CD4-positive, alpha-beta memory T cell (primary cell): ENCODE data around the gene MYH13. TPM values are rescaled to one million over a fixed set of nuclear protein-coding genes. Genes with fewer than 3 reads are reported as not detected.

Experiments used
- CTCF ChIA-PET: fragments of 350-600 bp; sonication (Branson Sonifier 250); formaldehyde crosslinking; loops from one replicate; lab custom pipeline; 2021; ENCODE audit warnings: inconsistent platforms; ENCODE audit not compliant: partially characterized antibody; lab: Charles Lee
- POLR2A ChIA-PET: fragments of 350-600 bp; sonication (Branson Sonifier 250); formaldehyde crosslinking; loops from one replicate; lab custom pipeline; 2021; ENCODE audit not compliant: partially characterized antibody; lab: Charles Lee
- DNase-seq, 5 donors: peaks; one replicate each; pipeline versions ENCODE4 v3.0.0 to v3.0.0-alpha.2; 2020 to 2022; ENCODE audit warnings: mixed read lengths in 1 of 5
- H3K27ac ChIP-seq: one replicate; pipeline ENCODE4 v1.7.0; 2013; ENCODE audit warnings: low read depth, low read length
- H3K27me3 ChIP-seq: 2 replicates; pipeline ENCODE4 v1.7.0; 2013; ENCODE audit warnings: mild to moderate bottlenecking, low read length, moderate library complexity; ENCODE audit not compliant: insufficient read depth
- H3K36me3 ChIP-seq: 2 replicates; pipeline ENCODE4 v1.7.0; 2013; ENCODE audit warnings: mild to moderate bottlenecking, low read length, moderate library complexity; ENCODE audit not compliant: insufficient read depth
- H3K4me1 ChIP-seq: 2 replicates; pipeline ENCODE4 v1.7.0; 2013; ENCODE audit warnings: mild to moderate bottlenecking, low read length, moderate library complexity; ENCODE audit not compliant: insufficient read depth
- H3K4me3 ChIP-seq, 2 donors: one replicate each; pipeline ENCODE4 v1.7.0; 2013; ENCODE audit warnings: low read length in 2 of 2, mild to moderate bottlenecking in 1 of 2
- H3K9me3 ChIP-seq, 2 donors: one replicate each; pipeline ENCODE4 v1.7.0; 2013; ENCODE audit warnings: low read length in 2 of 2, control low read depth in 1 of 2; ENCODE audit not compliant: control insufficient read depth in 1 of 2
- H3K27ac Mint-ChIP-seq, 7 donors: one replicate each; pipeline ENCODE4 v1.8.0; 2020 to 2021; ENCODE audit warnings: mixed read lengths in 7 of 7, mild to moderate bottlenecking in 6 of 7, inconsistent platforms in 3 of 7, moderate library complexity in 3 of 7
- H3K27me3 Mint-ChIP-seq, 2 donors: one replicate each; pipeline ENCODE4 v1.8.0; 2020 to 2021; ENCODE audit warnings: mixed read lengths in 2 of 2
- H3K36me3 Mint-ChIP-seq, 2 donors: one replicate each; pipeline ENCODE4 v1.8.0; 2020 to 2021; ENCODE audit warnings: mixed read lengths in 2 of 2, inconsistent platforms in 1 of 2, mild to moderate bottlenecking in 1 of 2
- H3K4me1 Mint-ChIP-seq, 4 donors: one replicate each; pipeline ENCODE4 v1.8.0; 2020 to 2021; ENCODE audit warnings: mixed read lengths in 4 of 4, mild to moderate bottlenecking in 1 of 4
- H3K4me3 Mint-ChIP-seq, 8 donors: one replicate each; pipeline ENCODE4 v1.8.0; 2020 to 2021; ENCODE audit warnings: mixed read lengths in 8 of 8, mild to moderate bottlenecking in 7 of 8, moderate library complexity in 6 of 8, inconsistent platforms in 3 of 8
- H3K9me3 Mint-ChIP-seq, 8 donors: one replicate each; pipeline ENCODE4 v1.8.0; 2020 to 2021; ENCODE audit warnings: mixed read lengths in 8 of 8, mild to moderate bottlenecking in 5 of 8, inconsistent platforms in 3 of 8, moderate library complexity in 1 of 8
- intact Hi-C: fragments of 100-400 bp; cut with micrococcal nuclease; formaldehyde crosslinking; loops from one replicate; pipeline ENCODE4 v1.15.1; 2023
- polyA plus RNA-seq, 2 donors: library from polyadenylated mRNA; unstranded; fragments of 300-500 nt; fragmentation: Illumina TruSeq; gene quantifications; one replicate each; pipeline ENCODE4 v1.2.3, GENCODE V29; 2021
- total RNA-seq, 2 experiments: library from RNA; stranded (reverse); gene quantifications; one replicate each; pipeline ENCODE4 v1.2.3, GENCODE V29; 2021

Gene MYH13
- total and polyA plus RNA-seq, 4 experiments from 2014 or later, result not detected

DNA sequence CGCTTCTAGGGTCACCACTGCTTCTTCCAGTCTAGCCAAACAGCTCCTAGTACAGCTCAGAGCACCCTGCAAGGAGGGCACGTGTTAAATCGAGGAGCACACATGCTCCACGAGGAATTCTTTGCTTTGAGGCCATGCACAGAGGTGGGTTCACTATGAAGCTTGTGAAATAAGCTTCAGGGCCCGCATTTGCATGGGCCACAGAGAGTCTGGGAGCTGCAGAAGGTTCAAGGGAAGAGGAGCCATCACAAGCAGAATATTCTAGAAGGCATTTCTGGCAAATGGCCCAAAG lies 55.3 kb downstream of the MYH13 start:
- POLR2A ChIA-PET, result no interaction called here
- Histone ChIP-seq H3K36me3 (no peaks in the 10 kb centered on the region), H3K9me3 (no peaks in the 10 kb centered on the region), H3K27ac (no peak overlapping the region), H3K4me1 (no peaks in the 10 kb centered on the region), H3K27me3 (no peaks in the 10 kb centered on the region), H3K4me3 (no peak overlapping the region)
- Mint-ChIP-seq H3K27me3 (peaks cover 3 to 10% of the 10 kb centered on the region in 2 donors), H3K27ac (no peak overlapping the region), H3K36me3 (no peaks in the 10 kb centered on the region), H3K4me3 (no peak overlapping the region), H3K4me1 (peaks cover 7 to 9% (median 8%) of the 10 kb centered on the region in 4 donors), H3K9me3 (peaks cover 0 to 3% (median 0%) of the 10 kb centered on the region in 8 donors)
- DNase-seq, result no peak
- intact Hi-C loops, result no loop called here
- CTCF ChIA-PET, result interaction anchor here (1.3 kb wide), 1 partner anchor 300 kb away, joined by 4 read pairs; no protein-coding TSS in a partner anchor

DNA sequence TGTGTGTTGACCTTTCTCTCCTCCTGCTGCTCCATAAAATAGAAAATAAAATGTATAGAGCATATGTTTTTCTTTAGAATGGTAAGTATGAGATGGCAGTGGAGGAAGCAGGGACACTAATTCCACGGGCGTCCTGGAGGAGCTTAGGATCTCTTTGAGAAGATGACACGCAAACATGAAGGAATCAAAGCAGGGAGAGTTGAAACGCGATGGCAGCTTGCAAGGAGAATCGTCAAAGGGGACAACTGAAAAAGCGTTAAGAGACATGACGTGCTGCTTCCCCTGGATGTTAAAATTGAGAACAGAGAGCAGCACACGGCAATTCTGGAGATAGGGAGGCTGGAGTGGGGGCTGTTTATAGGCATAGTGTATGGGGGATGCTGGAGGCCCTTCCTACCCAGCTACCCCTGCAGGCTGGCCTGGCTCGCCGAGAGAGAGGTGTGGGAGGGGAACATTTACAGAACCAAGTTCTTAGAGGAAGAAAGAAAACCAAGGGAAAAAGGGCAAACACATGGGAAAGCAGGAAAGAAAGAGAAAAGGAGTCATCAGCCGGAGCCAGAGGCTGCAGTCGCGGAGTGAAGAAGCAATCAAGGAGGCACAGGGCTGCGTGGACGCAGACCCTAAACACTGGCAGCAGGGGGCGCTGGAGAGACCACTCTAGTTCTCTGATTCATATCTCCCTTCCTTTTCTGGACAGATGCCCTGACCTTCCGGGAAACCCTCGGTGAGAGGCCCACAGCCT lies 55.8 kb downstream of the MYH13 start:
- peak overlapping the region in 1 of 7 donors; percentile 15 for H3K27ac Mint-ChIP-seq
- Histone ChIP-seq H3K9me3 (no peaks in the 10 kb centered on the region), H3K27me3 (no peaks in the 10 kb centered on the region), H3K4me1 (no peaks in the 10 kb centered on the region), H3K4me3 (no peak overlapping the region), H3K27ac (no peak overlapping the region), H3K36me3 (no peaks in the 10 kb centered on the region)
- ChIA-PET CTCF (interaction anchor here (0.7 to 1.3 kb wide), 3 partner anchors 9 to 301 kb away, joined by 3 to 4 read pairs (median 3); no protein-coding TSS in a partner anchor), POLR2A (no interaction called here)
- intact Hi-C loops, result no loop called here
- no peaks in the 10 kb centered on the region for H3K36me3 Mint-ChIP-seq
- H3K9me3 Mint-ChIP-seq, result peaks cover 0 to 3% (median 0%) of the 10 kb centered on the region in 8 donors
- peaks cover 7 to 9% (median 8%) of the 10 kb centered on the region in 4 donors for H3K4me1 Mint-ChIP-seq
- H3K4me3 Mint-ChIP-seq, result no peak overlapping the region
- peaks cover 3 to 10% of the 10 kb centered on the region in 2 donors for H3K27me3 Mint-ChIP-seq
- peak in 1 of 5 donors; percentile 4 for DNase-seq

DNA sequence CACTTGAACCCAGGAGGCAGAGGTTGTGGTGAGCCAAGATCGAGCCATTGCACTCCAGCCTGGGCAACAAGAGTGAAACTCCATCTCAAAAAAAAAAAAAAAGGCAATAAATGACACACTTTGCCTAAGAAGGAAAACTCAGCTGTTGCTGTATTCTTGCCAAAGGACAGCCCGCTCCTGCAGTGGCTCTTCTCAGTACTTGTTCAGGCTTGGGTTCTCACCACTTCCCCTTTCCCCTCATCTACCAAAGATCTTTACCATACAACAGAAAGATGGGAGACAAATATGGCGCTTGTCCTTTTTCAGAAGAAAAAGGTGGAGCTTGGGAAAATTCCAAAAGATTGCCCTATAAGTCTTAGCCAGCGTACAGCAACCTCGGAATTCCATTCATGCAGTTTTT lies 58.5 kb downstream of the MYH13 start:
- POLR2A ChIA-PET, result no interaction called here
- no peak overlapping the region for H3K27ac Mint-ChIP-seq

DNA sequence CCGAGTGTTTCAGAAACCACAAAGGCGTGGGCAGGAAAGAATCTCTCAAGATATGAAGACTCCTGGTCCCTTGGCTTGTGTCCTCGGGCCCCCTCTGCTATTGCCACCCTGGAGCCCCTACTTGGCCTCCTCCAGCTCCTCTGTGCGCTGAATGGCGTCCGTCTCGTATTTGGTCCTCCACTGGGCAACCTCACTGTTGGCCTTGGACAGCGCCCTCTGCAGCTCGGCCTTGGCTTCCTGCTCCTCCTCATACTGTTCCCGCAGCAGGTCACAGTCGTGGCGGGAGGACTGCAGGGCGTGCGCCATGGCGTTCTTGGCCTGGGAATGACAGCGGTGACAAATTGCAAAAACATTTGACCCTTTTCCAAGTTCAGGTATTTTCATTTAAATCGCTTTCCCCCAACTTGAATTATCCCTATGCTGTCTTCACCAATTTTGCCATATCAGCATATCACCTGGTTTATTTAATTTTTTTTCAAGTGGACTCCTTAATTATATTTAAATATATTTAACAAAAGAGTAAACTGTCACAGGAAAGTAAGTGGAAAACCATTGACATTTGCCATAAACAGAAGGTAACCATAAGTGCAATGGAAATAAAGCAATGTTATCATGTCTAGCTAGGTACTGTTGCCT lies 59.7 kb downstream of the MYH13 start:
- peaks cover 0 to 3% of the 10 kb centered on the region in 2 donors for H3K36me3 Mint-ChIP-seq
- peaks cover 0 to 1% (median 0%) of the 10 kb centered on the region in 8 donors for H3K9me3 Mint-ChIP-seq
- Histone ChIP-seq H3K27me3 (no peaks in the 10 kb centered on the region), H3K4me3 (no peak overlapping the region), H3K36me3 (no peaks in the 10 kb centered on the region), H3K27ac (no peak overlapping the region), H3K4me1 (no peaks in the 10 kb centered on the region), H3K9me3 (no peaks in the 10 kb centered on the region)
- DNase-seq, result no peak
- ChIA-PET POLR2A (no interaction called here), CTCF (interaction anchor here (0.9 to 2.1 kb wide), 2 partner anchors 15 kb away, joined by 3 to 4 read pairs; no protein-coding TSS in a partner anchor)
- H3K27me3 Mint-ChIP-seq, result peaks cover 3 to 12% of the 10 kb centered on the region in 2 donors
- intact Hi-C loops, result no loop called here
- H3K4me3 Mint-ChIP-seq, result no peak overlapping the region
- H3K27ac Mint-ChIP-seq, result no peak overlapping the region
- H3K4me1 Mint-ChIP-seq, result peaks cover 0 to 1% (median 0%) of the 10 kb centered on the region in 4 donors

More for the DNA sequence above, 58.5 kb downstream of the MYH13 start:
- H3K9me3 Mint-ChIP-seq, result peaks cover 0 to 3% (median 0%) of the 10 kb centered on the region in 8 donors
- H3K4me3 Mint-ChIP-seq, result no peak overlapping the region
- peaks cover 3 to 12% of the 10 kb centered on the region in 2 donors for H3K27me3 Mint-ChIP-seq
- intact Hi-C loops, result no loop called here
- H3K36me3 Mint-ChIP-seq, result peaks cover 0 to 3% of the 10 kb centered on the region in 2 donors
- Histone ChIP-seq H3K4me1 (no peaks in the 10 kb centered on the region), H3K4me3 (no peak overlapping the region), H3K27me3 (no peaks in the 10 kb centered on the region), H3K9me3 (no peaks in the 10 kb centered on the region), H3K27ac (no peak overlapping the region), H3K36me3 (no peaks in the 10 kb centered on the region)
- CTCF ChIA-PET, result interaction anchor here (0.7 to 2.1 kb wide), 2 partner anchors 11 to 14 kb away, joined by 3 to 4 read pairs; no protein-coding TSS in a partner anchor
- no peak for DNase-seq
- H3K4me1 Mint-ChIP-seq, result peaks cover 0 to 1% (median 0%) of the 10 kb centered on the region in 4 donors

DNA sequence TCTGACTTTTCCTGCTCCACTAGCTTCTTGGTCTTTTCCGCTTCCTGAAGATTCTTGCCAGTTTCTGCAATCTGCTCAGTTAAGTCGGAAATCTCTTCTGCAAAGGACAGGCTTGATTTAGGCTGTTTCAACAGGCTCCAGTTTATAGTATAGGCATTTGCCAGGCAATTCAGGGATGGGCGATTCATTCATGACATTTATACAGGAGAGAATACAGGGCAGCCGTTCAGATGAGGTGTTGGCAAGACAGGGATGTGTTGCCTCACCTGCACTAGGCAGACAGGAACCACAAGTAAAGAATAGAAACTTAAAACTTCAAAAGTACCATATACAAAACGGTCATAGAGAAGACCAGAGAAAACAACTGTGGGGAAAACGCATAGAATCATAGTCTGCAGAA lies 61.7 kb downstream of the MYH13 start:
- Histone ChIP-seq H3K4me1 (no peaks in the 10 kb centered on the region), H3K9me3 (no peaks in the 10 kb centered on the region), H3K27me3 (no peaks in the 10 kb centered on the region), H3K27ac (no peak overlapping the region), H3K36me3 (no peaks in the 10 kb centered on the region), H3K4me3 (no peak overlapping the region)
- no peak for DNase-seq
- intact Hi-C loops, result no loop called here
- no peak overlapping the region for H3K4me3 Mint-ChIP-seq
- H3K4me1 Mint-ChIP-seq, result no peaks in the 10 kb centered on the region
- peaks cover 0 to 3% of the 10 kb centered on the region in 2 donors for H3K36me3 Mint-ChIP-seq
- no peaks in the 10 kb centered on the region for H3K9me3 Mint-ChIP-seq
- ChIA-PET CTCF (interaction anchor here (1.0 kb wide), 1 partner anchor 13 kb away, joined by 3 read pairs; no protein-coding TSS in a partner anchor), POLR2A (no interaction called here)
- H3K27me3 Mint-ChIP-seq, result peaks cover 3 to 8% of the 10 kb centered on the region in 2 donors
- H3K27ac Mint-ChIP-seq, result no peak overlapping the region

DNA sequence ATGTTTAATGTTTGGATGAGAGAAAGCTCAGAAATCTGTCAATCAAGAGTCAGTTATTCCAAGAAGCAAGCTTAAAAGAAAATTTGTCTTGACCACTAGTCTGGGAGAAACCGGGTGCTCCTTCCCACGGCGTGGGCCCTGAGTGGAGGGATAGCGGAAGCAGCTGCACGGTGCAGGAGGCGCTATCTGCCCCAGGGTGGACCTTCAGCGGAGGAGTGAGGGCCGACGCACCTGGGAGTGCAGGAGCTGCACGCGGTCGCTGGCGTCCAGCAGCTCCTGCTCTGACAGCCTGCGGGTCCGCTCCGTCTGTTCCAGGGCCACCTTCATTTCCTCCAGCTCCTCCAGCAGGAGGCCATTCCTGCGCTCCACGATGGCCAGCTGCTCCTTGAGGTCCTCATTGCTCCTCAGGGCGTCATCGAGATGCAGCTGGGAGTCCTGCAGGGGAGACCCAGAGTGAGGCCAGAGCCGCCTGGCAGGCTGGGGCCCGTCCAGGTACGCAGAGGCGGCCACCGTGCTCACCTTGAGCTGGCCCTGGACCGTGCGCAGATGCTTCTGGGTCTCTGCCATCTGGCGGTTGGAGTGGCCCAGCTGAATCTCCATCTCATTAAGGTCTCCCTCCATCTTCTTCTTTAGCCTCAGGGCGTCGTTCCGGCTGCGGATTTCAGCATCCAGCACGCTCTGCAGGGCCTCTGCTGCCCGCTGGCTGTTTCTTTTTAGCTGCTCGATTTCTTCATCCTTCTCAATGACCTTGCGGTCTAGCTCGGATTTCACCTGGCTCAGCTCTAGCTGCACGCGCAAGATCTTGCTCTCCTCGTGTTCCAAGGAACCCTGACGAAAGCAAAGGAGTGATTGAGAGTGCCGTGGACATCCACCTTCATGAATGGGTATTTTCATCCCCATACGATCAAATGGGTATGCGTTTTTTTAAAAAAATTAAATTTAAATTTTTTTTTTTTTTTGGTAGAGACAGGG lies 63.5 kb downstream of the MYH13 start:
- POLR2A ChIA-PET, result no interaction called here

More for the DNA sequence above, 63.5 kb downstream of the MYH13 start:
- Histone ChIP-seq H3K27me3 (no peaks in the 10 kb centered on the region), H3K9me3 (no peaks in the 10 kb centered on the region), H3K36me3 (no peaks in the 10 kb centered on the region), H3K4me1 (no peaks in the 10 kb centered on the region), H3K27ac (no peak overlapping the region), H3K4me3 (no peak overlapping the region)
- Mint-ChIP-seq H3K36me3 (peaks cover 0 to 3% of the 10 kb centered on the region in 2 donors), H3K4me3 (no peak overlapping the region), H3K4me1 (no peaks in the 10 kb centered on the region), H3K9me3 (no peaks in the 10 kb centered on the region), H3K27me3 (peaks cover 0 to 2% of the 10 kb centered on the region in 2 donors), H3K27ac (peak overlapping the region in 1 of 7 donors; percentile 46)
- DNase-seq, result no peak
- CTCF ChIA-PET, result no interaction called here
- intact Hi-C loops, result no loop called here
